HEK293 (cell line): ENCODE measurements around the gene RIN3.

Experiments used
- CTCF ChIA-PET: fragments of 350-600 bp; formaldehyde crosslinking; extraction: SDS; loops from one replicate; lab custom pipeline; 2021; ENCODE audit warnings: antibody characterized with exemption; lab: Yijun Ruan, JAX
- POLR2A ChIA-PET: fragments of 300-600 bp; formaldehyde crosslinking; extraction: SDS; loops from one replicate; lab custom pipeline; 2020; ENCODE audit warnings: antibody characterized with exemption, inconsistent platforms; lab: Yijun Ruan, JAX
- H3K27ac ChIP-seq: fragments of 200-500 bp; sonication (Bioruptor generic); 2 replicates; pipeline ENCODE4 v1.5.1; 2014; ENCODE audit warnings: low read depth, low read length, control low read depth, inconsistent platforms; ENCODE audit errors: extremely low read depth
- H3K36me3 ChIP-seq, 2 experiments: fragments of 200-500 bp in 1 of 2; sonication (Bioruptor generic) in 1 of 2; 1 replicate in 1 of 2; 2 replicates in 1 of 2; pipeline ENCODE4 v1.5.1; 2014 to 2017; ENCODE audit warnings: inconsistent platforms in 2 of 2, low read length in 2 of 2; ENCODE audit not compliant: control insufficient read depth in 2 of 2, insufficient read depth in 1 of 2
- H3K4me1 ChIP-seq: fragments of 200-500 bp; sonication (Bioruptor generic); 2 replicates; pipeline ENCODE4 v1.5.1; 2014; ENCODE audit warnings: mild to moderate bottlenecking, low read length, inconsistent platforms; ENCODE audit not compliant: control insufficient read depth, insufficient read depth
- H3K4me3 ChIP-seq: 2 replicates; pipeline ENCODE4 v1.5.1; 2011; ENCODE audit warnings: low read depth, mild to moderate bottlenecking, control low read depth, low read length, moderate library complexity
- H3K9me3 ChIP-seq: fragments of 200-500 bp; sonication (Bioruptor generic); 2 replicates; pipeline ENCODE4 v1.5.1; 2014; ENCODE audit warnings: low read depth, low read length, inconsistent platforms; ENCODE audit not compliant: control insufficient read depth, insufficient read depth
- GLI2 ChIP-seq: fragments of 450-650 bp; formaldehyde crosslinking; IDR thresholded peaks from 2 replicates; pipeline ENCODE4; 2017; ENCODE audit warnings: missing biosample characterization, missing genetic modification characterization, low read depth, borderline replicate concordance
- REST ChIP-seq: fragments of 450-650 bp; formaldehyde crosslinking; IDR thresholded peaks from 2 replicates; pipeline ENCODE4 v1.5.1; 2016; ENCODE audit warnings: missing biosample characterization, missing genetic modification characterization
- SP3 ChIP-seq: fragments of 450-650 bp; formaldehyde crosslinking; IDR thresholded peaks from 2 replicates; pipeline ENCODE4 v1.5.1; 2016; ENCODE audit warnings: missing biosample characterization, missing genetic modification characterization
- TRIM28 ChIP-seq: IDR thresholded peaks from 2 replicates; pipeline ENCODE4 v1.6.1; 2011; ENCODE audit warnings: low read length, control low read depth, borderline replicate concordance
- ZBTB49 ChIP-seq: fragments of 450-650 bp; formaldehyde crosslinking; IDR thresholded peaks from 2 replicates; pipeline ENCODE4 v1.5.1; 2016; ENCODE audit warnings: missing biosample characterization, missing genetic modification characterization, low read depth
- ZNF132 ChIP-seq: fragments of 450-650 bp; formaldehyde crosslinking; IDR thresholded peaks from 2 replicates; pipeline ENCODE4 v1.5.1; 2017; ENCODE audit warnings: missing biosample characterization, missing genetic modification characterization, borderline replicate concordance
- ZNF16 ChIP-seq: fragments of 450-650 bp; formaldehyde crosslinking; IDR thresholded peaks from 2 replicates; pipeline ENCODE4 v1.5.1; 2016; ENCODE audit warnings: low read depth, missing biosample characterization, missing genetic modification characterization
- ZNF18 ChIP-seq: fragments of 450-650 bp; formaldehyde crosslinking; IDR thresholded peaks from 2 replicates; pipeline ENCODE4 v1.5.1; 2016; ENCODE audit warnings: missing biosample characterization, missing genetic modification characterization
- ZNF350 ChIP-seq: fragments of 450-650 bp; formaldehyde crosslinking; IDR thresholded peaks from 2 replicates; pipeline ENCODE4 v1.5.0; 2017; ENCODE audit warnings: missing biosample characterization, mild to moderate bottlenecking, missing genetic modification characterization
- ZNF366 ChIP-seq: fragments of 450-650 bp; formaldehyde crosslinking; conservative IDR thresholded peaks from 2 replicates; pipeline ENCODE4 v1.5.1; 2016; ENCODE audit warnings: missing biosample characterization, missing genetic modification characterization
- ZNF398 ChIP-seq: fragments of 450-650 bp; formaldehyde crosslinking; IDR thresholded peaks from 2 replicates; pipeline ENCODE4 v1.5.1; 2017; ENCODE audit warnings: missing biosample characterization, missing genetic modification characterization
- ZNF404 ChIP-seq: fragments of 450-650 bp; formaldehyde crosslinking; IDR thresholded peaks from 2 replicates; pipeline ENCODE4 v1.5.1; 2017; ENCODE audit warnings: missing biosample characterization, missing genetic modification characterization
- ZNF416 ChIP-seq: fragments of 450-650 bp; formaldehyde crosslinking; IDR thresholded peaks from 2 replicates; pipeline ENCODE4 v1.5.1; 2016; ENCODE audit warnings: missing biosample characterization, missing genetic modification characterization
- ZNF433 ChIP-seq: fragments of 450-650 bp; formaldehyde crosslinking; IDR thresholded peaks from 2 replicates; pipeline ENCODE4 v1.5.1; 2016; ENCODE audit warnings: missing biosample characterization, missing genetic modification characterization, low read depth
- ZNF488 ChIP-seq: fragments of 450-650 bp; formaldehyde crosslinking; IDR thresholded peaks from 2 replicates; pipeline ENCODE4 v1.5.1; 2016; ENCODE audit warnings: missing biosample characterization, missing genetic modification characterization
- ZNF624 ChIP-seq: fragments of 450-650 bp; formaldehyde crosslinking; IDR thresholded peaks from 2 replicates; pipeline ENCODE4 v1.5.1; 2017; ENCODE audit warnings: missing biosample characterization, missing genetic modification characterization
- ZNF626 ChIP-seq: fragments of 450-650 bp; sonication (Bioruptor Pico); formaldehyde crosslinking; IDR thresholded peaks from 2 replicates; pipeline ENCODE4 v1.5.1; 2018; ENCODE audit warnings: missing biosample characterization, missing genetic modification characterization, inconsistent platforms
- ZNF670 ChIP-seq: fragments of 450-650 bp; formaldehyde crosslinking; IDR thresholded peaks from 2 replicates; pipeline ENCODE4 v1.5.1; 2016; ENCODE audit warnings: missing biosample characterization, missing genetic modification characterization, low read depth
- ZNF843 ChIP-seq: fragments of 450-650 bp; formaldehyde crosslinking; IDR thresholded peaks from 2 replicates; pipeline ENCODE4 v1.5.1; 2016; ENCODE audit warnings: missing biosample characterization, missing genetic modification characterization

RIN3 gene

GRCh38 chr14:92670160-92670559 is 156.6 kb downstream of the RIN3 start:
- Histone ChIP-seq H3K9me3 (no peaks in the 10 kb centered on the region), H3K27ac (no peak overlapping the region), H3K4me1 (no peaks in the 10 kb centered on the region), H3K36me3 (no peaks in the 10 kb centered on the region), H3K4me3 (no peak overlapping the region)
- POLR2A ChIA-PET: no interaction called here
- TF ChIP-seq ZNF488 (tag by site-specific recombination) (no peak), ZNF843 (no peak), ZNF624 (no peak), TRIM28 (no peak), SP3 (no peak), ZNF626 (tag by site-specific recombination) (no peak), ZNF366 (tag by site-specific recombination) (no peak), ZNF132 (tag by site-specific recombination) (no peak), ZNF16 (tag by site-specific recombination) (no peak), ZBTB49 (tag by site-specific recombination) (no peak), ZNF404 (tag by site-specific recombination) (no peak), ZNF670 (no peak), ZNF18 (tag by site-specific recombination) (no peak), ZNF433 (tag by site-specific recombination) (no peak), ZNF416 (tag by site-specific recombination) (no peak), GLI2 (tag by site-specific recombination) (no peak), ZNF350 (tag by site-specific recombination) (no peak)
- CTCF ChIA-PET: interaction anchor here (0.7 to 1.4 kb wide), 3 partner anchors 12 to 449 kb away, joined by 3 to 7 read pairs (median 4); no protein-coding TSS in a partner anchor

- no peaks in the 10 kb centered on the region for H3K4me1 ChIP-seq
- no peak overlapping the region for H3K4me3 ChIP-seq
- CTCF ChIA-PET: interaction anchor here (1.4 kb wide), 1 partner anchor 11 kb away, joined by 7 read pairs; no protein-coding TSS in a partner anchor
- no peaks in the 10 kb centered on the region for H3K36me3 ChIP-seq
- POLR2A ChIA-PET: no interaction called here
- no peaks in the 10 kb centered on the region for H3K9me3 ChIP-seq
- peak; percentile 24; the same call in 1 of the 2 replicates for TF ChIP-seq REST (tag by site-specific recombination)
- no peak for TF ChIP-seq ZNF398 (tag by site-specific recombination)
- H3K27ac ChIP-seq: no peak overlapping the region
Observed at GRCh38 chr14:92670643-92671366, 157.2 kb downstream of the RIN3 start.
